NAMALWA (cell line): ENCODE data around the gene BTBD19.
"Not testable (repeated sequence)": the region's sequence is repeated elsewhere in the genome, so short reads cannot be mapped to it uniquely, and the experiment has no call there.

Experiments used
- DNase-seq: peaks from one replicate; pipeline ENCODE4 v3.0.0-alpha.2; 2015; ENCODE audit warnings: low spot score

The BTBD19 gene

DNA sequence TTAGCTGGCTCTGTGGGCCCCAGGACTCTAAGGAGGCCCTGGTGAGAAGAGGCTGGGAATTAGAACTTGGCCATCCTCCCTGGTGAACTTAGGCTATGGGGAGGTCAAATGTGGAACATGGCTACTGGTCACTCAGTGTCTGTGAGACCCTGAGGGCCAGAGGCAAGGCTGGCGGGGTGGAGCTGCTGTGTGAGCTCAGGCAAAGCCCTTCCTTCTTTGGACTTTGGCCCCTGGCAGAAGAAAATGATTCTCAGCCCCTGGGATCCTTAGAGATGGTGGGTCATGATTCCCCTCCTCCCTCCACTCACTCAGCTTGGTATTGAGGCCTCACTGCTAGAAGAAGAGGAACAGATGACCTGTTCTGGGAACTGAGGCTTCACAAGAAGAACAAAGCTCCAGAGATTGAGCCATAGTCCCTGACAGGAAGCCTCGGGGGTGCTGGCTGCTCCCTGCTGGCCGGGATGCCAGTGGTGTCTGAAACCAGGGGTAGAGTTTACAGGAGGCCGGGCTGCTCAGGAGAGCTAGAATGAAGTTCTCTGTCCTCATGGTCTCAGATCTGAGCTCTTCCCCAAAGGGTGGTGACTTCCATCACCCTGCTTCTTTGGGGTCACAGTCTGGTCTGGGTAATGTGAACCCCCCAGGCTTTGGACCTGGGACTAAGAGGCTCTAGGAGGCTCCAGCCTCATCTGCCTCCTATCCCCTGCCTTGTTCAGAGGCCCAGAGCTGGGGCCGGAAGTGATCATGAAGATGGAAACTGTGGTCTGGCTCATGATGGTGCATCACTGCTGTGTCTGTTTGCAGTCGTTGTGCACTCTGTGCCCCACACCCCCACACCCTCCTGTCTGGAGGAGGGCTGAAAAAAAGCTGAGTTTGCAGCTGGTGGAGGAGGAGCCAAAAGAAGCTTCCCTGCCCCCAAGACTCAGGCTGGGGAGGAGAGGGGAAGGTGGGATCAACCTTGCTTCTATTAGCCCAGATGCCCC lies 905 bp downstream of the BTBD19 start:
- DNase-seq: peak; percentile 61

DNA sequence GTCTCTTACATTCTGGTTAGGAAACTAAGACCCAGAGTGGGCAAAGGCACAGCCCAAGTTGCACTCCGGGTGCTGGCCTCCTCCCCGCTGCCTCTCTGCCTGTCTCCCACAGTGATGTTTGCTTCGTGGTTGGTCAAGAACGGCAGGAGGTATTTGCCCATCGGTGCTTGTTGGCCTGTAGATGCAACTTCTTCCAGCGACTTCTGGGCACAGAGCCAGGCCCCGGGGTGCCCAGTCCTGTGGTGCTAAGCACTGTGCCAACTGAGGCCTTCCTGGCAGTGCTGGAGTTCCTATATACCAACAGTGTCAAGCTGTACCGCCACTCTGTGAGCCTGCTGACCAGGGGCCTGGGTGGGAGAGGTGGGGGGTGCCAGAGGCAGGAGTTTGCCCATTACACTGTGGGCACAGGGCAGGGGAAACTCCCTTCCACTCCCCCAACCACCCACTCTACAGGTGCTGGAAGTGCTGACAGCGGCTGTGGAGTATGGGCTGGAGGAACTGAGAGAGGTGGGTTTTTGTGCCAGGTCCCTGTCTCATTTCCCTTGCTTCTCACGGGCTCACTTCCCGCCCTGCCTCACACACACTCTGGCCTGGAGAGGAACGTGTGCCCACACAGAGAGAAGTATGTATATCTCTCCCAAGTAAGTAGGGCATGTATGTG lies 1.9 kb downstream of the BTBD19 start:
- no peak for DNase-seq

DNA sequence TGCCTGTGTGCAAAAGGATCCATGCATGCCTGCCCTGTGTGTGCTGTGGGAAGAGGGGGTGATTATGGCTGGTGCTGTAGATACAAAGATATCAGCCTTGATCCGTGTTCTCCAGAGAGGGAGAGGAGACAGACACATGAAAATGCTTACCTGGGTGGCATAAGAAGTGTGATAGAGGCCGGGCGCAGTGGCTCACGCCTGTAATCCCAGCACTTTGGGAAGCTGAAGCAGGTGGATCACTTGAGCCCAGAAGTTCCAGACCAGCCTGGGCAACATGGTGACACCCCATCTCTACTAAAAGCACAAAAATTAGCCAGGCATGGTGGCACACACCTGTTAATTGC lies 2.4 kb downstream of the BTBD19 start:
- DNase-seq: not testable (repeated sequence)

DNA sequence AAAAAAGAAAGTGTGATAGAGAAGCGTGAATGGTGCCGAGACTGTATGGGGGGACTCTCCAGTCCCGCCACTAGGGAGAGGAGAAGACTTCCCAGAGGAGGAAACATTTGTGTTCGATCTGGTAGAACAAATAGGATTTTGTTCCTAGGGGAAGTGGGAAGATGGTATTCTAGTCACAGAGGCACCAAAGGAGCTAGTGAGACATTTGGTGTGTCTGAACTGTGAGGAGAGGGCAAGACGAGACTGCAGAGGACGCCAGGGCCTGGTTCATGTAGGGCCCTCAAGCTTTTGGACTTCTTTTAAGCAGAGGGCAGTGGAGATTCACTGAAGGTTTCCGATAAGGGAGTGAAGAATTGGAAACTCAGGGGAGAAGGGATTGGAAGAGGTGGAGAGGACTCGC lies 2.9 kb downstream of the BTBD19 start:
- DNase-seq: no peak

GRCh38 chr1:44812822-44813543 lies 4.7 kb downstream of the BTBD19 start:
- no peak for DNase-seq

- not testable (repeated sequence) for DNase-seq
These were observed 7.6 kb downstream of the BTBD19 start for GRCh38 chr1:44815926-44816325.

GRCh38 chr1:44817307-44817706 lies 9.0 kb downstream of the BTBD19 start:
- DNase-seq: no peak

GRCh38 chr1:44817771-44818495 lies 9.6 kb downstream of the BTBD19 start:
- no peak for DNase-seq

GRCh38 chr1:44819196-44819607 lies 10.9 kb downstream of the BTBD19 start:
- no peak for DNase-seq

GRCh38 chr1:44819608-44820327 lies 11.4 kb downstream of the BTBD19 start:
- peak; percentile 97 for DNase-seq

DNA sequence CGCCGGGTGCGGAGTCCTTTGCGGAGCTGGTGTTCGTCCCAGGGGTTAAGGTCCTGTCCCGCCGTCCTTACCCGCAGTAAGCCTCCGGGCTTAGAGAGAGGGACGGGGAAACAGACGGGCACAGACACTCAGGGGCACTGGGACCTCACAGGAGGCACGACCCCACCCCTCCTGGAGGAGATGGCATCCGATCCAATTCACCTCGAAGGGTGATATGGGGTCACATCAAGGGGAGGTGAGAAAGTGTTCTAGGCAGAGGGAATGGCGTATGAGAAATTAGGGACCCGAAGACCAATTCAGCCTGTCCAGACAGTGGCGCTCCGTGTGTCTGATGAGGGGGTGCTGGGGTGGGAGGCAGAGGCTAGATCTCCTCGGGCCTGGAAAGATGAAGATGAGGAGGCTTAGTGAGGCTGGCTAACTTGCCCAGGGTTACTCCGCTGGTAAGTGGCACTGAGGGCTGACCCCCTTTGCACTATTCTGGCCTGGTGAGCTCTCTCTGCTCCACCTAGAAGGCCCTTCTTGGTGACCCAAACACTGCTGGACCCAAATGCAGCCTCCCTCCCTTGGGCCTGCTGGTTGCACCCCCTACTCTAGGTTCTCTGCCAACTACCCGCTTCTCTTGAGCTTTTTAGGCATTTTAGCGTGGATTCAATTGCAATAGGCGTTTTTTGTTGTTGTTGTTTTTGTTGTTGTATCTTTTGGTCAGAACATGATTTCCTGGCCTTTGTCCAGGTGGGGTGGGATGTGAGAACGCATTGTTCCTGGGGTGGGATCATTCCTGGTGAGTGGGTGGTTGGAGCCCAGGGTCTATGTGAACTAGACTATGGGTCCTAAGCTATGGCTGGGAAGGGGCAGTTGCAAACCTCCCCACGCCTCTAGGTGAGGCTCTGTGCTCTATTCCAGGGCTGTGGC lies 12.3 kb downstream of the BTBD19 start:
- DNase-seq: no peak

- DNase-seq: no peak
These were observed 13.0 kb downstream of the BTBD19 start for GRCh38 chr1:44821240-44821715.

- no peak for DNase-seq
These were observed 13.9 kb downstream of the BTBD19 start for GRCh38 chr1:44822131-44822701.

GRCh38 chr1:44822981-44823451 lies 14.7 kb downstream of the BTBD19 start:
- no peak for DNase-seq

DNA sequence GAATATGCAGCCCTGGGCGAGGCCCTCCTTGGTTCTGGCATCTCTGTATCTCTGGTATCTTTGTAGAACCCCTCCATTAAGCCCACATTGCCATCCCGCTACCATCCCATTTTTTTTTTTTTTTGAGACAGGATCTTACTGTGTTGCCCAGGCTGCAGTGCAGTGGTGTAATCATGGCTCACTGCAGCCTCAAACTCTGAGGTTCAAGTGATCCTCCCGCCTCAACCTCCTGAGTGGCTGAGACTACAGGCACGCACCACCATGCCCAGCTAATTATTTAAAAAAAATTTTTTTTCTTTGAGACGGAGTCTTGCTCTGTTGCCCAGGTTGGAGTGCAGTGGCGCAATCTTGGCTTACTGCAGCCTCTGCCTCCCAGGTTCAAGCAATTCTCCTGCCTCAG lies 16.1 kb downstream of the BTBD19 start:
- not testable (repeated sequence) for DNase-seq

GRCh38 chr1:44826375-44827196 lies 18.3 kb downstream of the BTBD19 start:
- DNase-seq: no peak

DNA sequence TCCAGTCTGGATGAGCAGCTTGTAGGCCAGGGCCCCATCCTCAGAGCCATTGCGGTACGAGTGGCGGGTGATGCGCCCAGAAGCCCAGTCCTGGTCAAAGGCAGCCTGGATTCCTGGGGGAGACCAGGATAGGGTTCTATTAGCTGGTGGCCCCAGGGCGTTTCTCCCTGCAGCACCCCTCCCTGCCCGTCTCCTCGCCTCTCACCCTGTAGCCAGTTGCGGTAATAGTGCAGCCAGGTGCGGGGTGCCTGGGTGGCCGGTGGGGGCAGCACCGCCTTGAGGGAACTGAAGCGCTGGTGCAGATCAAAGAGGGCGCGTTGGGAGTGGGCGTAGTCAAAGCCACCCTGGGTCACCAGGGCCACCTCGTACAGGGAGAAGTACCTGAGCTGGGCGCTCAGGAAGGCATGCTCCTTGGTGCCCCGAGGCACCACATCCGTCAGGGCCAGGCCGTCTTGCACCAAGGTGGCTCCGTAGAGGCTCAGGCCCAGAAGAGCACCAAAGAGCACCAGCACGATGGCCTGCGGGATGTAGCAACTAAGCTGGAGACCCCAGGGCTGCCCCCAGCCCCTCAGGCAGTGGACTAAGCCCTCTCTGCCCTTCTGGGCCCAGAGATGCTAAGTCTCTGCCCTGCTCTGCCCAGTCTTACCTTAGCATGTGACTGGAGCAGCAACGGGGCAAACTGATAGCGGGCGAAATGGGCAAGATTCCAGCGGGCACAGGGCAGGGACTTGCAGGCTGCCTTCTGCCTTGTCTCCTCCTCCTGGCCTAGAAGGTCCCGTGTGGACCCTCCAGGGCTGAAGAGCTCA lies 19.1 kb downstream of the BTBD19 start:
- DNase-seq: no peak
